ENCODE results near the gene MYO1D.

GRCh38 chr17:32692179-32692578 lies 184.7 kb downstream of the MYO1D start:
- TF ChIP-seq CTCF (IDR thresholded peaks at IDR 0.05) (no peak), POLR2A (IDR thresholded peaks at IDR 0.05) (no peak)
